H1 (cell line): ENCODE measurements around the gene PRKG2. TPM values are rescaled to one million over a fixed set of nuclear protein-coding genes. Genes with fewer than 3 reads are reported as not detected.

Source experiments
- CTCF ChIA-PET: fragments of 300-600 bp; sonication (Branson Sonifier 250); formaldehyde crosslinking; loops from one replicate; lab custom pipeline; 2021; ENCODE audit not compliant: partially characterized antibody; lab: Charles Lee
- POLR2A ChIA-PET: fragments of 300-600 bp; sonication (Branson Sonifier 250); formaldehyde crosslinking; loops from one replicate; lab custom pipeline; 2021; ENCODE audit warnings: inconsistent platforms; ENCODE audit not compliant: partially characterized antibody; lab: Charles Lee
- DNase-seq, 2 experiments: peaks; one replicate each; pipeline versions ENCODE4 v3.0.0 to v3.0.0-alpha.2; 2010 to 2022; ENCODE audit warnings: low spot score in 2 of 2, low read depth in 1 of 2, mixed read lengths in 1 of 2
- FAIRE-seq: peaks from 2 replicates; lab custom pipeline; 2011; peaks lifted over from hg19 to GRCh38; lab: Jason Lieb, UNC
- H2AFZ ChIP-seq: 2 replicates; pipeline ENCODE4 v1.8.1; 2012; ENCODE audit warnings: low read length, inconsistent platforms
- H2AK5ac ChIP-seq: 2 replicates; pipeline ENCODE4 v1.6.1; 2013; ENCODE audit warnings: low read depth, low read length
- H2BK120ac ChIP-seq: replicated peaks from 2 replicates; pipeline ENCODE3; 2013; ENCODE audit warnings: low read depth, low read length, inconsistent platforms
- H2BK12ac ChIP-seq: 2 replicates; pipeline ENCODE4 v1.6.1; 2013; ENCODE audit warnings: low read depth, low read length
- H2BK15ac ChIP-seq: 2 replicates; pipeline ENCODE4 v1.6.1; 2013; ENCODE audit warnings: low read length
- H2BK20ac ChIP-seq: 2 replicates; pipeline ENCODE4 v1.6.1; 2013; ENCODE audit warnings: low read length
- H2BK5ac ChIP-seq: 2 replicates; pipeline ENCODE4 v1.6.1; 2013; ENCODE audit warnings: low read depth, low read length
- H3K14ac ChIP-seq: 2 replicates; pipeline ENCODE4 v1.6.1; 2013; ENCODE audit warnings: inconsistent platforms; ENCODE audit not compliant: insufficient read length
- H3K18ac ChIP-seq: 2 replicates; pipeline ENCODE4 v1.6.1; 2013; ENCODE audit warnings: low read length; ENCODE audit errors: extremely low read depth
- H3K23ac ChIP-seq: 2 replicates; pipeline ENCODE4 v1.6.1; 2013; ENCODE audit warnings: inconsistent platforms; ENCODE audit not compliant: insufficient read length
- H3K23me2 ChIP-seq: 2 replicates; pipeline ENCODE4 v1.6.1; 2013; ENCODE audit warnings: low read depth, low read length
- H3K27ac ChIP-seq: 2 replicates; pipeline ENCODE4 v1.6.1; 2011; ENCODE audit warnings: low read depth, low read length, inconsistent platforms
- H3K27me3 ChIP-seq, 4 experiments: replicated peaks in 1 of 4; 1 replicate in 1 of 4; 2 replicates in 3 of 4; pipeline versions ENCODE4 v1.6.1 to v1.8.1; 2011 to 2013; ENCODE audit warnings: low read length in 3 of 4, mild to moderate bottlenecking in 3 of 4, inconsistent platforms in 2 of 4, mixed read lengths in 2 of 4, moderate library complexity in 1 of 4; ENCODE audit not compliant: control insufficient read depth in 3 of 4, insufficient read depth in 3 of 4; ENCODE audit errors: extremely low read depth in 1 of 4
- H3K36me3 ChIP-seq, 4 experiments: 2 replicates each; pipeline versions ENCODE4 v1.6.1 to v1.8.1; 2011 to 2013; ENCODE audit warnings: mild to moderate bottlenecking in 4 of 4, low read length in 3 of 4, moderate library complexity in 2 of 4, control low read depth in 1 of 4, inconsistent platforms in 1 of 4; ENCODE audit not compliant: insufficient read depth in 4 of 4, control insufficient read depth in 2 of 4
- H3K4ac ChIP-seq: replicated peaks from 2 replicates; pipeline ENCODE3; 2013; ENCODE audit warnings: low read length, low read depth, mixed read lengths, inconsistent platforms; ENCODE audit not compliant: insufficient read length
- H3K4me1 ChIP-seq, 4 experiments: replicated peaks in 1 of 4; 1 replicate in 1 of 4; 2 replicates in 3 of 4; pipeline versions ENCODE4 v1.6.1 to v1.8.1; 2011 to 2013; ENCODE audit warnings: low read length in 3 of 4, inconsistent platforms in 2 of 4, mixed read lengths in 1 of 4; ENCODE audit not compliant: insufficient read depth in 4 of 4, control insufficient read depth in 3 of 4
- H3K4me2 ChIP-seq, 2 experiments: 2 replicates each; pipeline versions ENCODE4 v1.6.1 to v1.8.1; 2011 to 2013; ENCODE audit warnings: low read depth in 2 of 2, low read length in 2 of 2, control low read depth in 1 of 2, inconsistent platforms in 1 of 2, mild to moderate bottlenecking in 1 of 2; ENCODE audit not compliant: insufficient read depth in 1 of 2
- H3K4me3 ChIP-seq, 4 experiments: fragments of 200-600, 300-600 bp in 1 of 4; sonication (generic), shearing (Covaris generic), sonication (Bioruptor Twin) in 1 of 4; 2 replicates each; pipeline versions ENCODE4 v1.5.1 to v1.8.1; 2011 to 2016; ENCODE audit warnings: low read length in 4 of 4, low read depth in 3 of 4, control low read depth in 2 of 4, inconsistent platforms in 2 of 4, mild to moderate bottlenecking in 2 of 4, mixed read lengths in 1 of 4, moderate library complexity in 1 of 4; ENCODE audit not compliant: insufficient read depth in 2 of 4; ENCODE audit errors: extremely low read depth in 1 of 4
- H3K56ac ChIP-seq: replicated peaks from 2 replicates; pipeline ENCODE3; 2013; ENCODE audit warnings: low read depth, mild to moderate bottlenecking, mixed read lengths, low read length, inconsistent platforms; ENCODE audit not compliant: insufficient read length
- H3K79me1 ChIP-seq: 2 replicates; pipeline ENCODE4 v1.6.1; 2013; ENCODE audit warnings: low read depth, low read length, control low read depth
- H3K79me2 ChIP-seq, 2 experiments: 2 replicates each; pipeline versions ENCODE4 v1.6.1 to v1.8.1; 2012 to 2013; ENCODE audit warnings: low read length in 2 of 2, mild to moderate bottlenecking in 2 of 2, inconsistent platforms in 1 of 2; ENCODE audit not compliant: insufficient read depth in 2 of 2, control insufficient read depth in 1 of 2
- H3K9ac ChIP-seq, 4 experiments: replicated peaks in 1 of 4; 1 replicate in 1 of 4; 2 replicates in 3 of 4; pipeline versions ENCODE4 v1.6.1 to v1.8.1; 2011 to 2013; ENCODE audit warnings: low read depth in 3 of 4, low read length in 3 of 4, control low read depth in 2 of 4, mild to moderate bottlenecking in 2 of 4, moderate library complexity in 2 of 4, inconsistent platforms in 1 of 4; ENCODE audit errors: extremely low read depth in 1 of 4
- H3K9me3 ChIP-seq, 2 experiments: 2 replicates each; pipeline versions ENCODE4 v1.6.1 to v1.8.1; 2012 to 2013; ENCODE audit warnings: mild to moderate bottlenecking in 2 of 2, moderate library complexity in 2 of 2, control low read depth in 1 of 2, inconsistent platforms in 1 of 2, low read depth in 1 of 2, low read length in 1 of 2, mixed read lengths in 1 of 2; ENCODE audit not compliant: insufficient read depth in 2 of 2
- H4K20me1 ChIP-seq, 2 experiments: replicated peaks in 1 of 2; 2 replicates each; pipeline versions ENCODE3 to v1.8.1; 2011 to 2013; ENCODE audit warnings: inconsistent platforms in 2 of 2, low read length in 2 of 2, mild to moderate bottlenecking in 1 of 2; ENCODE audit not compliant: insufficient read depth in 2 of 2, control insufficient read depth in 1 of 2
- H4K5ac ChIP-seq: 2 replicates; pipeline ENCODE4 v1.6.1; 2013; ENCODE audit warnings: low read length, low read depth, mixed read lengths, inconsistent platforms; ENCODE audit not compliant: insufficient read length
- H4K8ac ChIP-seq: 2 replicates; pipeline ENCODE4 v1.8.0; 2013; ENCODE audit warnings: mild to moderate bottlenecking, moderate library complexity, low read length, inconsistent platforms; ENCODE audit not compliant: insufficient read depth; ENCODE audit errors: extremely low read depth
- H4K91ac ChIP-seq: replicated peaks from 2 replicates; pipeline ENCODE3; 2013; ENCODE audit warnings: low read length, mixed read lengths, inconsistent platforms; ENCODE audit not compliant: insufficient read length
- BCL11A ChIP-seq, 2 experiments: IDR thresholded peaks; one replicate each; pipeline ENCODE4 v1.6.1; 2011; ENCODE audit warnings: low read depth in 2 of 2, low read length in 2 of 2, mild to moderate bottlenecking in 2 of 2
- CTBP2 ChIP-seq: IDR thresholded peaks from 2 replicates; pipeline ENCODE4 v1.7.0; 2011; ENCODE audit warnings: borderline replicate concordance, mild to moderate bottlenecking, moderate library complexity, mixed read lengths, low read length; ENCODE audit not compliant: insufficient read depth, insufficient read length
- TEAD4 ChIP-seq: IDR thresholded peaks from 2 replicates; pipeline ENCODE4 v1.6.1; 2012; ENCODE audit warnings: low read depth, low read length, inconsistent platforms, mixed read lengths
- WGBS, 2 experiments: shearing (Covaris generic) in 1 of 2; methylation state at CpG; one replicate each; pipeline versions ENCODE4 v1.1.6 to v1.1.7; 2013 to 2015; ENCODE audit warnings: low lambda C conversion rate in 2 of 2, mixed read lengths in 2 of 2, inconsistent platforms in 1 of 2, low coverage in 1 of 2, missing lambda C conversion rate in 1 of 2; ENCODE audit not compliant: insufficient replicate concordance in 2 of 2, insufficient coverage in 1 of 2, insufficient read length in 1 of 2; ENCODE audit errors: extremely low coverage in 1 of 2, missing lambda C conversion rate in 1 of 2; 5-methylcytosine and 5-hydroxymethylcytosine counted together
- polyA plus RNA-seq, 7 experiments: library from polyadenylated mRNA; depleted of rRNA in 3 of 7; stranded (reverse) in 5 of 7; unstranded in 2 of 7; fragments of >200 nt in 5 of 7; fragments of 200-250 nt in 2 of 7; gene quantifications; 1 replicate in 5 of 7; 2 replicates in 1 of 7; 4 replicates in 1 of 7; pipeline versions ENCODE4 v1.2.1 to v1.2.3, GENCODE V29; 2011 to 2013; ENCODE audit warnings: missing spikeins in 2 of 7, mixed read lengths in 2 of 7
- total RNA-seq: library from RNA; stranded (reverse); fragmentation: NEBNext Ultra II Directional; extraction: Animal tissue kit (Norgen Biotek cat#: 25700); gene quantifications from 2 replicates; pipeline ENCODE4 v1.2.1, GENCODE V29; 2021

PRKG2 gene
- total and polyA plus RNA-seq, 2 of the 8 experiments (the other 6 are each of a cell fraction or from before 2014, with no cell fraction given): 0.45 to 1.2 TPM

GRCh38 chr4:81207828-81208227 is 7.2 kb downstream of the PRKG2 start:
- Histone ChIP-seq H4K8ac (no peak overlapping the region), H3K56ac (no peak overlapping the region), H3K18ac (no peak overlapping the region), H2AK5ac (no peak overlapping the region), H2BK12ac (no peak overlapping the region), H3K79me1 (no peaks in the 10 kb centered on the region), H3K4ac (no peak overlapping the region), H3K27me3 (peaks cover 0 to 7% (median under 1%) of the 10 kb centered on the region in 4 experiments; a peak in 4 of 7 replicates), H3K9me3 (no peaks in the 10 kb centered on the region), H2AFZ (no peak overlapping the region), H3K27ac (no peak overlapping the region), H3K36me3 (no peaks in the 10 kb centered on the region), H4K20me1 (no peaks in the 10 kb centered on the region), H3K14ac (no peak overlapping the region), H3K23ac (no peak overlapping the region), H3K4me3 (no peak overlapping the region), H2BK20ac (no peak overlapping the region), H3K4me1 (no peaks in the 10 kb centered on the region), H2BK120ac (no peak overlapping the region), H2BK5ac (no peak overlapping the region), H3K23me2 (no peaks in the 10 kb centered on the region), H3K9ac (no peak overlapping the region), H4K91ac (no peak overlapping the region), H3K79me2 (no peaks in the 10 kb centered on the region), H4K5ac (no peak overlapping the region), H2BK15ac (no peak overlapping the region), H3K4me2 (no peak overlapping the region)
- FAIRE-seq (no peak), DNase-seq (no peak)
- ChIA-PET POLR2A (no interaction called here), CTCF (no interaction called here)
- WGBS, 2 experiments: 88% methylated on average over 1 of the region's 1 CpG; no CpG with 5 or more reads in 1 of the 2 experiments
- TF ChIP-seq BCL11A (IDR thresholded peaks at IDR 0.05; ENCODE audit: low read depth in 2 of 2, low read length in 2 of 2) (no peak), TEAD4 (no peak), CTBP2 (no peak)
